Activated CD8-positive, alpha-beta memory T cell treated with anti-CD3 and anti-CD28 coated beads for 48 hours (primary cell): ENCODE data around the gene UBAC2.

Experiments
- DNase-seq, 3 experiments: peaks; one replicate each; pipeline ENCODE4 v3.0.0-alpha.2; 2020; ENCODE audit warnings: low read depth in 2 of 3, low spot score in 2 of 3

The UBAC2 gene

DNA sequence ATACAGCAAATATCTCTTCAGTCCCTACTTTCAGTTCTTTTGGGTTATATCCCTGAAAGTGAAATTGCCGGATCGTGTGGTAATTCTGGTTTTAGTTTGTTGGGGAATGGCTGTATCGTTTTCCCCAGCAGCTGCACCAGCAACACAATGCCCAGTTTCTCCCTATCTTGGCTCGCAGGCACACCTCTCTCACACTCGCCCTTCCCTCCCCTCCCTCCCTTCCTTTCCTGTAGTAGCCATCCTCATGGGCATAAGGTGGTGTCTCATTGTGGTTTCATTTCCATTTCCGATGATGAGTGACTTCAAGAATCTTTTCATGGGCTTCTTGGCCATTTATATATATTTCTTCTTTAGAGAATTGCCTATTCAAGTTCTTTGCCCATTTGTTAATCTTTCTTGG is 66.2 kb downstream of the UBAC2 start:
- no peak for DNase-seq

GRCh38 chr13:99267927-99268326 is 67.3 kb downstream of the UBAC2 start:
- DNase-seq: no peak

GRCh38 chr13:99268822-99269221 is 68.2 kb downstream of the UBAC2 start:
- no peak for DNase-seq

GRCh38 chr13:99269627-99270241 is 69.1 kb downstream of the UBAC2 start:
- no peak for DNase-seq

- DNase-seq: no peak
These were observed 69.9 kb downstream of the UBAC2 start for GRCh38 chr13:99270518-99270917.

DNA sequence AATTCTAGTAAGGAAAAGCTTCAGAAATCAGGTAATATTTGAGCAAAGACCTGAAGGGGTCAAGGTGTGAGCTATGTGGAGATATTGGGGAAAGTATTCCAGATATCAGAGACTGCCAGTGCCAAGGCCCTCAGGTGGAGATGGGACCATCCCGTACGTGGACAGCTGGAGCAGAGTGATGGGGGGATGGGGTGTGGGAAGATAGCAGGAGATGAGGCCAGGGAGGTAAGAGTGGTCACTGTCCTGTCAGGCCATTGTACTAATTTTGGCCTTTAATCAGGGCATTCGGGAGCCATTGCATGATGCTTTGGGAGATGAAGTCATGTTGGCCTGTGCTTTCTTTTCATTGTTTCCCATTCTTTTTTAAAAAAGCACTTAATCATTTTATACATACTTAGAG is 70.6 kb downstream of the UBAC2 start:
- DNase-seq: no peak

DNA sequence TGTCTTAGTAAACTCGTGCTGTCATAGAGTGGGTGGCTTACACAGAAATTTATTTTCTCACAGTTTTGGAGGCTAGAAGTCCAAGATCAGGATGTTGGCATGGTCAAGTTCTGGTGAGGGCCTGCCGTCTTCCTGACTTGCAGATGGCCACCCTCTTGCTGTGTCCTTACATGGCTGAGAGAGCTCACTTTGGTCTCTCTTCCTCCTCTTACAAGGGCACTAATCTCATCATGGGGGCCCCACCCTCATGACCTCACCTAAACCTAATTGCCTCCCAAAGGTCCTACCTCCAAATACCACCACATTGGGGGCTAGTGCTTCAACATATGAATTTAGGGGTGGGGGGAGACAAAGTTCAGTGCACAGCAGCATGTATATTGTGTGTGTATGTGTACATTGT is 71.8 kb downstream of the UBAC2 start:
- no peak for DNase-seq

DNA sequence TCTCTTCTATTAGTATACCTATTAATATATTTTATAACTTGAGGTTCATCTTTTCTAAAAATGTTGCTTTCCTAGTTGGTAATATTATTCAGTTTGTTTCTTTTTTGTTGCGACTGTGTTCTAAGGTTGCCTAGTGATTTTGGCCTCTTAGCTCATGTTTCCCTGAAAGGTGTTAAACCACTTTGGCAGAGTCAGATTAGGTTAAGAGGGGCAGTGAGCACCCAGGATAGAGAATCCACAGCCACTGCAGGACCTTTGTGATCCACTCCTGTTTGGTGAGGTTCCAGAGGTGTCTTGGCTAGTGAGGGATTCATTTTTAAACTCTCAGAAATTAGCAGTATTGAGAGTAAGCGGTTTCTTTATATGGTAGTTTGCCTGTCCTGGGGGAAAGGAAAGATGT is 72.5 kb downstream of the UBAC2 start:
- no peak for DNase-seq

GRCh38 chr13:99275093-99275469 is 74.4 kb downstream of the UBAC2 start:
- DNase-seq: no peak

DNA sequence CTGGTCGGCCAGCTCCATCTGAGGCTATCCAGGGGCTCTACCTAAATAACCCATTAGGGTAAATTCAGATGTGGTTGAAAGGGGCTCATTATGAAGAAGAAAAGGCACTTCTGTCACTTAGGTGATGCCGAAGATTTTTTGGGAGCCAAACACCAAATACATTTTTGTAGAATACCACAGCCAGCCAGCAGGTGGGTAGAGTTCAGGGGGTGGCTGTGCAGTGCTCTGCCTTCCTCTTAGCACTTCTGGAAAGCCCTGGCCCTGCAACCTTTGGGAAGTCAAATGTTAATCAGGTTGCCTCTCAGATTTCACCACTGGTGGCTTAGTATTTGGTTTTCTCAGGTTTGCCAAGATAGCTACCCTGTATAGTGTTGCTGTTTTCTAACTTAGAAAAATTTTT is 76.1 kb downstream of the UBAC2 start:
- DNase-seq: no peak

GRCh38 chr13:99277629-99278028 is 77.0 kb downstream of the UBAC2 start:
- no peak for DNase-seq

GRCh38 chr13:99278200-99278599 is 77.5 kb downstream of the UBAC2 start:
- DNase-seq: no peak

DNA sequence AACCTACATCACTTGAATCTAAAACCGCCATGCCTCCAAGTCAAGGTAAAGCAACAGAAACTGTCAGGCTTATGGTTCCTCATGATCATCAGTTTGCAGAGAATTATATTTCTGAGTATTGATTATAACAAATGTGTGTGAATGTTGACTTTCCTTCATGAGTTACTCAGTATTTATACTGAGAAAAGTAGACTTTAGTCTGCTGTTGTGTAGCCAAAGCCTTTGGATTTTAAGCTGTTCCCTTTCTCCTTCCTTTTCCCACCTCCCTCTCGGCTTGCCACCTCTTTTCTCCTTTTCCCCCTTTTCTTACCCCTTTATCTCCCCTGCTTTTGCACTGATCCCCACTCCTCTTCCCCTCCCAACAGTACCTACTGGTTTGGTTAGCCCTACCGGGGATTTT is 78.2 kb downstream of the UBAC2 start:
- DNase-seq: no peak

GRCh38 chr13:99279637-99280036 is 79.0 kb downstream of the UBAC2 start:
- DNase-seq: no peak

GRCh38 chr13:99280166-99280565 is 79.5 kb downstream of the UBAC2 start:
- no peak for DNase-seq

- no peak for DNase-seq
These were observed 81.2 kb downstream of the UBAC2 start for GRCh38 chr13:99281811-99282263.

- DNase-seq: no peak
These were observed 81.9 kb downstream of the UBAC2 start for GRCh38 chr13:99282264-99283231.

GRCh38 chr13:99285432-99286182 is 85.0 kb downstream of the UBAC2 start:
- DNase-seq: no peak

- no peak for DNase-seq
These were observed 86.9 kb downstream of the UBAC2 start for GRCh38 chr13:99287551-99287950.

- no peak for DNase-seq
These were observed 87.4 kb downstream of the UBAC2 start for GRCh38 chr13:99288089-99288488.

DNA sequence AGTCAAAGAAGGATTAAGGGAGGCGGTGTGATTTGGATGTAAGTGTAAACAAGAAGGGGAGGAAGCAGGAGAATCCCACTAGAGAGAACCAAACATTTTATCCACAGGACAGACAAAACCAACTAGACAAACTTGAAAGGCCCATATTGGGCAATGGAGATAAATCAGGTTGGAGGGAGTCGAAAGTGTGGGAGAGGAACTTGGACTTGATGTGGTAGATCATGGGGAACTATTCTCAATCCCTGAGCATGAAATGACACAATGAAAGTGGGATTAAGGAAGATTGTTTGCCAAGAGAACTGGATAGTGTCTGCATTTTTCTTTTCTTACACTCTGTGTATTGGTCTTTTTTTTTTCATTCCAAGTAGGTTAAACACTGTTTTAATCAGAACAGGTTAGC is 88.6 kb downstream of the UBAC2 start:
- no peak for DNase-seq
